Epithelial cell of esophagus (primary cell): ENCODE measurements around the gene PRPS2.

ENCODE experiments used
- DNase-seq: peaks from one replicate; pipeline ENCODE4 v3.0.0; 2010; ENCODE audit warnings: low read depth
- H3K4me3 ChIP-seq: 2 replicates; pipeline ENCODE4 v1.5.1; 2011; ENCODE audit warnings: mild to moderate bottlenecking, low read length, control low read depth
- TF ChIP-seq, protein P1 (sequence below): IDR thresholded peaks from 2 replicates; pipeline ENCODE4 v1.5.1; 2011; ENCODE audit warnings: low read depth, mild to moderate bottlenecking, low read length, control low read depth, inconsistent platforms; ENCODE audit not compliant: insufficient read depth; ENCODE audit errors: missing control alignments

The PRPS2 gene

DNA sequence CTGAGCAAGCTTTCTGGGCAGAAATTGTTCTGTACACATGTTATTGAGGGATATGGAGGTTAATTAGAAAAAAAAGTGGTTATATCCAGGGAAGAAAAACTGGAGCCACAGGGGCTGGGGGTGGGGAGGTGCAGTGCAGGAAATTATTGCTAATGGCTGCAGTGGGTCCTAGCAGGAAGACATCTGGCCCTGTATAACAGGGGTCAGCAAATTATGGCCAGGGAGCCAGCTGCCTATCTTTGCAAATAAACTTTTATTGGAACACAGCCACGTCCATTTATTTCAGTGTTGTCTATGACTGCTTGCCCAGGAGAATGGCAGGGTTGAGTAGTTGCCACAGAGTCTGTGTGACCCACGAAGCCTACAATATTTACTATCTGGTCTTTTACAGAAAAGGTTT is 23.4 kb upstream of the PRPS2 start:
- DNase-seq = no peak
- TF ChIP-seq, protein P1, sequence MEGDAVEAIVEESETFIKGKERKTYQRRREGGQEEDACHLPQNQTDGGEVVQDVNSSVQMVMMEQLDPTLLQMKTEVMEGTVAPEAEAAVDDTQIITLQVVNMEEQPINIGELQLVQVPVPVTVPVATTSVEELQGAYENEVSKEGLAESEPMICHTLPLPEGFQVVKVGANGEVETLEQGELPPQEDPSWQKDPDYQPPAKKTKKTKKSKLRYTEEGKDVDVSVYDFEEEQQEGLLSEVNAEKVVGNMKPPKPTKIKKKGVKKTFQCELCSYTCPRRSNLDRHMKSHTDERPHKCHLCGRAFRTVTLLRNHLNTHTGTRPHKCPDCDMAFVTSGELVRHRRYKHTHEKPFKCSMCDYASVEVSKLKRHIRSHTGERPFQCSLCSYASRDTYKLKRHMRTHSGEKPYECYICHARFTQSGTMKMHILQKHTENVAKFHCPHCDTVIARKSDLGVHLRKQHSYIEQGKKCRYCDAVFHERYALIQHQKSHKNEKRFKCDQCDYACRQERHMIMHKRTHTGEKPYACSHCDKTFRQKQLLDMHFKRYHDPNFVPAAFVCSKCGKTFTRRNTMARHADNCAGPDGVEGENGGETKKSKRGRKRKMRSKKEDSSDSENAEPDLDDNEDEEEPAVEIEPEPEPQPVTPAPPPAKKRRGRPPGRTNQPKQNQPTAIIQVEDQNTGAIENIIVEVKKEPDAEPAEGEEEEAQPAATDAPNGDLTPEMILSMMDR = no peak

DNA sequence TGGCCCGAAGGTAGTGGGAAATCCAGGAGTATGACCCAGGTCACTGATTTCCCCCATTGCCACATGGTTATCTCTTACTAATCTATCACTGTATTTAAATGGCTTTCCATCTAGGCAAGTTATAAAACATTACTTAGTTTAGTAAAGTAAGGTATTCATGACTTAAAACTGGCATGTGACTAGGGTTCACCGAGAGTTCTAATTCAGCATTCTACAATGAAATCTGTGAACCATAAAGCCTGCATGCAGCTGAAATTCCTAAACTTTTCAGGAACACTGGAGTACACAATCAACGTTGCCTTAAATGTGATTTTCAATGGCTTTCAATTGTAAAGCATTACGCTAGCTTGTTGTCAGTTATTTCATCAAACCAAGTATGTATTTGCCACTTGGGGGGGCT is 22.7 kb upstream of the PRPS2 start:
- H3K4me3 ChIP-seq = no peak overlapping the region
- DNase-seq = no peak
- TF ChIP-seq, protein P1 = no peak

More for the DNA sequence above, 23.4 kb upstream of the PRPS2 start:
- H3K4me3 ChIP-seq = no peak overlapping the region

DNA sequence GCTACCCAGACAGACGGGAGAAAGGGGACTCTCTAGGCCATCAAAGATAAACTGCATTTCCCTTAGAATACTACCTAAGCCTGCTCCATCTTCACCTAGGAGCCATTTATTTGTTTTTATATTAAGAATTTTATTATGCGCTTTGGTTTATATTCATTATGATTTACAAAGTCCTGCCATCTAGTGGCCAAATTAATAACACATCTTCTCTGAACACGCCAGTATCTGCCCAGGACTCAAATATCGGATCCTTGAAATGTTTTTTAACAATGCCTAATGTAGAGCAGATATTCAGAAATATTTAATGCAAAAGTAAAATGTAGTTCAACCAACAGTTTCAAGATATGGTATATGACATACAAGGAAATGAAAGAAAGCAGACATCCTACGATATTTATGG is 20.8 kb upstream of the PRPS2 start:
- peak; percentile 43 for DNase-seq
- TF ChIP-seq, protein P1 = peak; percentile 44

DNA sequence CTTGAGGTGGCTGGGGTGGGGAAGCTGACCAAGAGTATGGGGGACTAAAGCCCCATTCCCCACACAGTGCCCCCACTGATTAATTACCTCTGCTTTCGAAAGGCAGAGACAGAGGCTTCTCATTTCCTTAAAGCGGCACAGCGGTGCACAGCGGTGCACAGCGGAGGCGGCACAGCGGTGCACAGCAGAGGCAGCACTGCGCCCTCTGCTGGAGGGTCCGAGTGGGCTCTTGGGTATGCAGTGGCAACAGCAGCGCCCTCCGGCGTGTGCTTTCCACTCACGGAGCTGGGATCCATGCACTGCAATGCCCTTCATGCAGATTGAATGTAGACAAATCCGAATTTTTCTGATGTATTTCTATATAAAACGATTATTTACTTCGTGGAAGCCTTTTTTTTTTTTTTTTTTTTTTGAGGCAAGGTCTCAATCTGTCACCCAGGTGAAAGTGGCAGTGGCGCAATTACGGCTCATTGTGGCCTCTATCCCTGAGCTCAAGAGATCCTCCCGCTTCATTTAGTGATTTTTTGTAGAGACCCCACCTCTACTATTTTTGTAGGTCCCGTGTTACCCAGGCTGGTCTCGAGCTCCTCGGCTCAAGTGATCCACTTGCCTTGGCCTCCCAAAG is 19.7 kb upstream of the PRPS2 start:
- TF ChIP-seq, protein P1 = peak; percentile 66
- DNase-seq = peak; percentile 59
- no peak overlapping the region for H3K4me3 ChIP-seq

More for the DNA sequence above, 20.8 kb upstream of the PRPS2 start:
- H3K4me3 ChIP-seq = no peak overlapping the region

DNA sequence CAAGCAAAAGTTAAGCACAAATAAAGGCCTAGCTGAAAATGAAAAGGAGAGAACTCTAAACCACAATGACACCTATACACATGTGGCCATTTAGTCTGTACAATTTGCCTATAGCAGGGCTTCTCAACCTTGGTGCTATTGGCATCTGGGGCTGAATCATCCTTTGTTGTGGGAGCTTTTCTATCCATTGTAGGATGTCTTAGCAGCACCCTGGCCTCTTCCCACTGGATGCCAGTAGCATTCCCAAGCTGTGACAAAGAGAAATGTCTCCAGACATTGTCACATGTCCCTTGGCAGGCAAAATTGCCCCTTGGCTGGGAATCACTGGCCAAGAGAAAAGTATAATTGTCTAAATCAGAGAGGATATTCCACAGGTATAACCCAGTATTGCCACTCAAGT is 13.5 kb upstream of the PRPS2 start:
- TF ChIP-seq, protein P1 = no peak
- DNase-seq = no peak

DNA sequence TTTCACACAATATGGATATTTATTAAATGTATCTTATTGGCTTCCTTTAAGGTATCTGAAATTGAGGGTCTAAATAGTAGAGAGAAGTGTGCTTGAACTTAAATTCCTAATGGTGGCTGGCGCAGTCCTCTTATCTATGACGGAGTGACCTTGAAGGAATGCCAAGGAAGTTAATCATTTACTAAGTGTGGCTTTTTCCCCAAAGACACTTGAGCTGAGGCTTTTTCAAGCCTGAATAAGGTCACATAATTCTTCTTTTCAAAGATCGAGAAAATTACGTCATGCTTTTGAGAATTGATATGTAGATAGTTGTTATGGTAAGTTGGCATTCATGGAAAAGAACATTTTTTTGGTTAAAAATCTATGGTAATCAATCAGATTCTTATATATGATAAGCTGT is 11.7 kb upstream of the PRPS2 start:
- no peak for DNase-seq
- TF ChIP-seq, protein P1 = no peak
- H3K4me3 ChIP-seq = no peak overlapping the region

More for the DNA sequence above, 13.5 kb upstream of the PRPS2 start:
- no peak overlapping the region for H3K4me3 ChIP-seq

DNA sequence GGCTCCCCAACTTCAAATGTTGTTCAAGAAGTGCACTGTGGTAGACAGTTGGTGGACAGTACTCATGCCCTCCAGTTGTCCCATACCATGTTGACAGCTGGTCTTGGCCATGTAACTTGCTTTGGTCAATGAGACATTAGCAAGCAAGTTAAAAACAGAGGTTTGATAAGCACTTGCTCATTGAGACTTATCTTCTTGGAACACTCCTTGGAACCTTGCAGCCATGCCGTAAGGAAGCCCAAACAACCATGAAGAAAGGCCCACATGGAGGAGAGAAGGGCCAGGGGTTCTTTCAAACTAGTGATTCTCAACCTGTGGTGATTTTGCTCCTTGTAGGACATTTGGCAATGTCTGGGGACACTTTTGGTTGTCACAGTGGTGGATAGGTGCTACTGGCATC is 2.6 kb upstream of the PRPS2 start:
- no peak overlapping the region for H3K4me3 ChIP-seq
- no peak for DNase-seq
- TF ChIP-seq, protein P1 = no peak
